Measurements from ENCODE around the gene ZNF532.

ZNF532 gene

DNA sequence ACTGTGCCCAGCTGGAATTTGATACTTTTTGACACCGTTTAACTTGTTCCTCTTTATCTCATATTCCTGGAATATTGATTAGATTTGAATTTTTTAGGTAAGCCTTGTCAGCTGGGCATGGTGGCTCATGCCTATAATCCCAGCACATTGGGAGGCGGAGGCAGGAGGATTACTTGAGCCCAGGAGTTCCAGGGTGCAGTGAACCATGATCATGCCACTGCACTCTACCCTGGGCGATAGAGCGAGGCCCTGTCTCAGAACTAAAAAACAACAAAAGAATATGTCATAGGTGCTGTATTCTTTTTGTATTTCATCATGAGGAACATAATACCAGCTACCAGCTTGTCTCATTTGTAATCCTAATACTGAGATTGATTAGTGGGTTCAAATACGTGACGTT is 90.3 kb downstream of the ZNF532 start:
- no peaks in the 10 kb centered on the region for H3K9me3 ChIP-seq (ENCODE audit: insufficient read depth, low read depth, low read length)
- no peak overlapping the region for H3K4me2 ChIP-seq (ENCODE audit: low read length)
- no peak overlapping the region for H2AK5ac ChIP-seq (ENCODE audit: low read length)
- H3K79me2 ChIP-seq (ENCODE audit: control insufficient read depth, insufficient read depth, low read length, poor library complexity): no peaks in the 10 kb centered on the region
- no peak overlapping the region for H2BK120ac ChIP-seq (ENCODE audit: insufficient read depth, low read length, poor library complexity)
- H3K4ac ChIP-seq (ENCODE audit: low read depth, low read length): no peak overlapping the region
- peaks cover 10% of the 10 kb centered on the region for H3K79me1 ChIP-seq (ENCODE audit: low read length)
- H3K9ac ChIP-seq (ENCODE audit: low read length): no peak overlapping the region
- peaks cover 1 to 5% of the 10 kb centered on the region in 2 experiments for H3K4me1 ChIP-seq (ENCODE audit: control insufficient read depth in 1 of 2, insufficient read depth in 2 of 2, low read length in 2 of 2)
- DNase-seq: no peak
- H3K27me3 ChIP-seq (ENCODE audit: insufficient read depth, low read length): no peaks in the 10 kb centered on the region
- H4K91ac ChIP-seq (ENCODE audit: low read depth, low read length): no peak overlapping the region
- no peak overlapping the region for H2BK5ac ChIP-seq (ENCODE audit: low read depth, low read length, poor library complexity)
- no peak overlapping the region for H3K23ac ChIP-seq (ENCODE audit: low read length)
- no peak overlapping the region for H3K4me3 ChIP-seq (ENCODE audit: low read depth, low read length)
- H4K8ac ChIP-seq (ENCODE audit: low read depth, low read length): no peak overlapping the region
- H3K18ac ChIP-seq (ENCODE audit: low read length): no peak overlapping the region
- H3K27ac ChIP-seq (ENCODE audit: low read depth, low read length): no peak overlapping the region
- WGBS (ENCODE audit: extremely low coverage, insufficient coverage, insufficient read length): no CpG with 5 or more reads among the region's 6 CpGs
- H2BK12ac ChIP-seq (ENCODE audit: low read length): no peak overlapping the region
- H2AFZ ChIP-seq (ENCODE audit: insufficient read depth, low read length, poor library complexity): no peak overlapping the region
- H3K14ac ChIP-seq (ENCODE audit: low read length): no peak overlapping the region
- H3K36me3 ChIP-seq (ENCODE audit: control insufficient read depth in 1 of 2, insufficient read depth in 2 of 2, low read length in 2 of 2): peaks cover 13 to 20% of the 10 kb centered on the region in 2 experiments
- no peak overlapping the region for H4K12ac ChIP-seq (ENCODE audit: low read depth, low read length)

GRCh38 chr18:58955738-58956137 is 91.1 kb downstream of the ZNF532 start:
- Histone ChIP-seq H2AFZ (ENCODE audit: insufficient read depth, low read length, poor library complexity) (no peak overlapping the region), H3K4ac (ENCODE audit: low read depth, low read length) (no peak overlapping the region), H2AK5ac (ENCODE audit: low read length) (no peak overlapping the region), H3K9me3 (ENCODE audit: insufficient read depth, low read depth, low read length) (no peaks in the 10 kb centered on the region), H2BK120ac (ENCODE audit: insufficient read depth, low read length, poor library complexity) (no peak overlapping the region), H3K79me1 (ENCODE audit: low read length) (peaks cover 10% of the 10 kb centered on the region), H3K27me3 (ENCODE audit: insufficient read depth, low read length) (no peaks in the 10 kb centered on the region), H3K4me2 (ENCODE audit: low read length) (no peak overlapping the region), H4K12ac (ENCODE audit: low read depth, low read length) (no peak overlapping the region), H3K27ac (ENCODE audit: low read depth, low read length) (no peak overlapping the region), H3K23ac (ENCODE audit: low read length) (no peak overlapping the region), H2BK12ac (ENCODE audit: low read length) (no peak overlapping the region), H3K14ac (ENCODE audit: low read length) (no peak overlapping the region), H3K79me2 (ENCODE audit: control insufficient read depth, insufficient read depth, low read length, poor library complexity) (no peaks in the 10 kb centered on the region), H3K9ac (ENCODE audit: low read length) (no peak overlapping the region), H4K8ac (ENCODE audit: low read depth, low read length) (no peak overlapping the region), H3K18ac (ENCODE audit: low read length) (no peak overlapping the region), H3K36me3 (ENCODE audit: control insufficient read depth in 1 of 2, insufficient read depth in 2 of 2, low read length in 2 of 2) (peaks cover 13 to 22% of the 10 kb centered on the region in 2 experiments), H3K4me3 (ENCODE audit: low read depth, low read length) (no peak overlapping the region), H4K91ac (ENCODE audit: low read depth, low read length) (no peak overlapping the region), H2BK5ac (ENCODE audit: low read depth, low read length, poor library complexity) (no peak overlapping the region), H3K4me1 (ENCODE audit: control insufficient read depth in 1 of 2, insufficient read depth in 2 of 2, low read length in 2 of 2) (peaks cover 1 to 5% of the 10 kb centered on the region in 2 experiments)
- 100% methylated on average over 1 of the region's 4 CpGs for WGBS (ENCODE audit: extremely low coverage, insufficient coverage, insufficient read length)
- no peak for DNase-seq

DNA sequence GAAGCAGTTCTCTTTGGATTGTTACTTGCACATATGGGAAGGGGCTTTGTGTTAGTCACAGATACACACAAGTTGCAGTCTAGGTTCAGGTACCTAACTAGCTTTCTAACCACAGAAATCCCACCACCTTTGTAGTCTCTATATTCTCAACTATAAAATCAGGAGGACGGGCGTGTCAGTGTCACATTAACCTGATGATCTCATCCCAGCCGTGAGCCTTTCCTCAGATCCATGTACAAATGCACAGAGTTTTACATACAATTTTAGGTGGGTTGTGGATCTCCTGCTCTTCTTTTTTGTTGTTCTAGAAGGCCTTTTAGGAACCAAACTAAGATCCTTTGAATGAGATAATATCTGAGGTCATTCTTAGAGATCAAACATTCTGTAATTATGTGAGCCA is 94.0 kb downstream of the ZNF532 start:
- no peak overlapping the region for H2AFZ ChIP-seq (ENCODE audit: insufficient read depth, low read length, poor library complexity)
- no peaks in the 10 kb centered on the region for H3K27me3 ChIP-seq (ENCODE audit: insufficient read depth, low read length)
- H2AK5ac ChIP-seq (ENCODE audit: low read length): no peak overlapping the region
- H3K79me1 ChIP-seq (ENCODE audit: low read length): peaks cover under 1% of the 10 kb centered on the region
- WGBS (ENCODE audit: extremely low coverage, insufficient coverage, insufficient read length): no CpG with 5 or more reads among the region's 3 CpGs
- no peaks in the 10 kb centered on the region for H3K79me2 ChIP-seq (ENCODE audit: control insufficient read depth, insufficient read depth, low read length, poor library complexity)
- no peak overlapping the region for H3K23ac ChIP-seq (ENCODE audit: low read length)
- H2BK5ac ChIP-seq (ENCODE audit: low read depth, low read length, poor library complexity): no peak overlapping the region
- no peak overlapping the region for H4K8ac ChIP-seq (ENCODE audit: low read depth, low read length)
- no peak overlapping the region for H3K27ac ChIP-seq (ENCODE audit: low read depth, low read length)
- no peak overlapping the region for H4K91ac ChIP-seq (ENCODE audit: low read depth, low read length)
- H3K9me3 ChIP-seq (ENCODE audit: insufficient read depth, low read depth, low read length): no peaks in the 10 kb centered on the region
- no peak overlapping the region for H3K9ac ChIP-seq (ENCODE audit: low read length)
- H3K4me2 ChIP-seq (ENCODE audit: low read length): no peak overlapping the region
- no peak for DNase-seq
- H3K4ac ChIP-seq (ENCODE audit: low read depth, low read length): no peak overlapping the region
- no peak overlapping the region for H3K14ac ChIP-seq (ENCODE audit: low read length)
- H3K18ac ChIP-seq (ENCODE audit: low read length): no peak overlapping the region
- no peak overlapping the region for H4K12ac ChIP-seq (ENCODE audit: low read depth, low read length)
- no peak overlapping the region for H3K4me3 ChIP-seq (ENCODE audit: low read depth, low read length)
- no peak overlapping the region for H2BK120ac ChIP-seq (ENCODE audit: insufficient read depth, low read length, poor library complexity)
- peaks cover 19 to 33% of the 10 kb centered on the region in 2 experiments for H3K36me3 ChIP-seq (ENCODE audit: control insufficient read depth in 1 of 2, insufficient read depth in 2 of 2, low read length in 2 of 2)
- no peaks in the 10 kb centered on the region for H3K4me1 ChIP-seq (ENCODE audit: control insufficient read depth in 1 of 2, insufficient read depth in 2 of 2, low read length in 2 of 2)
- no peak overlapping the region for H2BK12ac ChIP-seq (ENCODE audit: low read length)

DNA sequence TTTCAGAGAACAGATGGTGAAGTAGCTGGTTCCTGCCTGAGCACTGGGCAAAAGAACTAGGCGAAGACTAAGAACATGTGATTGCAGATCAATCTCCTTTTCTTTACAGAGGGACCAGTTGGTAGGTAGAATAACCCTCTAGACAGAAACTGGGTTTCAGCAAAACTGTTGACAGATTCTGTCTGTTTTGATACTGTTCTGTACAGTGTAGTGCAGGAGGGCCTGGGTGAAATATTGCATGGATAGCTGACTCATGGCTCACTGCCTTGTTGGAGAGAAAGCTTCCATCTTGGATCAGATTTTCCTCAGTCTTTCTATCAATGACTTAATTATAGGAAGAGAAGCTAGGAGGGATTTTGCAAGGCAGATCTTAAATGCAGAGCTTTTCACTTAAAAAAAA is 95.8 kb downstream of the ZNF532 start:
- Histone ChIP-seq H3K4me2 (ENCODE audit: low read length) (no peak overlapping the region), H2BK12ac (ENCODE audit: low read length) (no peak overlapping the region), H2BK120ac (ENCODE audit: insufficient read depth, low read length, poor library complexity) (no peak overlapping the region), H2BK5ac (ENCODE audit: low read depth, low read length, poor library complexity) (no peak overlapping the region), H4K8ac (ENCODE audit: low read depth, low read length) (no peak overlapping the region), H3K4me3 (ENCODE audit: low read depth, low read length) (no peak overlapping the region), H3K23ac (ENCODE audit: low read length) (no peak overlapping the region), H2AFZ (ENCODE audit: insufficient read depth, low read length, poor library complexity) (no peak overlapping the region), H3K27ac (ENCODE audit: low read depth, low read length) (no peak overlapping the region), H4K12ac (ENCODE audit: low read depth, low read length) (no peak overlapping the region), H3K36me3 (ENCODE audit: control insufficient read depth in 1 of 2, insufficient read depth in 2 of 2, low read length in 2 of 2) (peaks cover 13 to 26% of the 10 kb centered on the region in 2 experiments), H2AK5ac (ENCODE audit: low read length) (no peak overlapping the region), H3K9me3 (ENCODE audit: insufficient read depth, low read depth, low read length) (no peaks in the 10 kb centered on the region), H3K9ac (ENCODE audit: low read length) (no peak overlapping the region), H3K79me1 (ENCODE audit: low read length) (no peaks in the 10 kb centered on the region), H3K27me3 (ENCODE audit: insufficient read depth, low read length) (no peaks in the 10 kb centered on the region), H3K4me1 (ENCODE audit: control insufficient read depth in 1 of 2, insufficient read depth in 2 of 2, low read length in 2 of 2) (no peaks in the 10 kb centered on the region), H3K79me2 (ENCODE audit: control insufficient read depth, insufficient read depth, low read length, poor library complexity) (no peaks in the 10 kb centered on the region), H3K14ac (ENCODE audit: low read length) (no peak overlapping the region), H3K18ac (ENCODE audit: low read length) (no peak overlapping the region), H3K4ac (ENCODE audit: low read depth, low read length) (no peak overlapping the region), H4K91ac (ENCODE audit: low read depth, low read length) (no peak overlapping the region)
- WGBS (ENCODE audit: extremely low coverage, insufficient coverage, insufficient read length): no CpG with 5 or more reads among the region's 1 CpG
- DNase-seq: no peak
